OCI-LY1 (cell line): ENCODE results near the gene TEAD1.

Source experiments
- CTCF ChIP-seq: fragments of 200-600 bp; sonication (generic), shearing (Covaris generic); IDR thresholded peaks from 2 replicates; pipeline ENCODE4 v1.5.1; 2017; ENCODE audit warnings: mild to moderate bottlenecking, antibody characterized with exemption, low read length, moderate library complexity, mixed read lengths
- EZH2 ChIP-seq: fragments of 200-600 bp; sonication (generic), shearing (Covaris generic); IDR thresholded peaks from 2 replicates; pipeline ENCODE4 v1.8.0; 2017; ENCODE audit warnings: borderline replicate concordance, mixed run types, mild to moderate bottlenecking, antibody characterized with exemption, low read length, moderate library complexity, mixed read lengths

GRCh38 chr11:12901874-12902481 is 227.8 kb downstream of the TEAD1 start:
- no peak for TF ChIP-seq EZH2
- TF ChIP-seq CTCF, result no peak
